ENCODE measurements around the gene LAX1.
"Not testable (repeated sequence)": the region's sequence is repeated elsewhere in the genome, so short reads cannot be mapped to it uniquely, and the experiment has no call there.

The LAX1 gene

DNA sequence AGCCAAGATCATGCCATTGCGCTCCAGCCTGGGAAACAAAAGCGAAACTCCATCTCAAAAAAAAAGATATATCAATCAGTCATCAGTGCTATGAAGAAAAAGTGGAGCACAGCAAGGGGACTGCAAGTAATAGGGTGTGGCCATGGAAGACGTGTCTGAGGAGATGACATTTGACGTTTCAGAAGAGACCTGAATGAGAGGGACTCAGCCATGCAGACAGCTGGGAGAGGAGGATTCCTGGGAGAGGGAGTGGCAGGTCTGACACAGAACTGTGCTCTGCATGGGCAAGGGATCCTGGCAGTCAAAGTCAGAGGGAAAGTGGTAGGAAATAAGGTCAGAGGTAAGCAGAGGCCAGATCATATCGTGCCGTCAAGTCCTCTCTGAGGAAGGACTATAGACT is 3.3 kb downstream of the LAX1 start:
- no peak for DNase-seq (ENCODE audit: low read depth, low spot score)

- no peak for DNase-seq (ENCODE audit: low read depth, low spot score)
Measured at GRCh38 chr1:203769505-203770343, 4.7 kb downstream of the LAX1 start.

- DNase-seq (ENCODE audit: low read depth, low spot score) = no peak
Measured at GRCh38 chr1:203771901-203772301, 6.9 kb downstream of the LAX1 start.

- DNase-seq (ENCODE audit: low read depth, low spot score) = no peak
Measured at GRCh38 chr1:203772836-203773235, 7.9 kb downstream of the LAX1 start.

DNA sequence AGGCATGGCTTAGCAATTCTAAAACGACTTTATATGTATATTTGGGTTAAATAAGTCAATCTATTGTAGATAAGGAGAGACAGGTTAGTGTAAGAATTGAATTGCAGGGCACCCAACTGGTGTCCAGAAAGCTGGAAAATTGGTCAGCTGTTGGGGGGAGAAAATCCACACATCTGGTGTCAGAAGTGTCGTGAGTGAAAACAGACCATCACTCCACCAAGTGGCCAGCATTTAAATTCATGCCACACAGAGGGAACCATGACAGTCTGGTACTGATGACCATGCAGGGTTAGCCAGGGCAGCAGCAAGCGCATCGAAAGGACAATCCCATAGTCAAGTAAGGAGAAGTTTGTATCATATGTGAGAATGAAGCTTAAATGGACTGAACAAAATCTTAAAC is 11.7 kb downstream of the LAX1 start:
- no peak for DNase-seq (ENCODE audit: low read depth, low spot score)

DNA sequence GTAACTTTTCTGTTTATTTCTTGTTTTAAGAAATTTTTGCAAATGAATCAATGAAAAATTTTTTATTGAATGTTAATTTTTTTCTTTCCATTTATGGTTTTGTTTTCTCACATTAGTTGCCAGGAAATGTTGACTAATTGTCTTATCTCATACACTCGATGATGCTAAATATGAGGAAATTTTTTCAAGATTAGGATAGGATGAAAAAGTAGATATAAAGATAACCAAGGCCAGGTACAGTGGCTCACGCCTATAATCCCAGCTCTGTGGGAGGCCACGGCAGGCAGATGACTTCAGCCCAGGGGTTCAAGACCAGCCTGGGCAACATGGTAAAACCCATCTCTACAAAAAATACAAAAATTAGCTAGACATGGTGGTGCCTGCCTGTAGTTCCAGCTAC is 12.6 kb downstream of the LAX1 start:
- DNase-seq (ENCODE audit: low read depth, low spot score) = no peak

DNA sequence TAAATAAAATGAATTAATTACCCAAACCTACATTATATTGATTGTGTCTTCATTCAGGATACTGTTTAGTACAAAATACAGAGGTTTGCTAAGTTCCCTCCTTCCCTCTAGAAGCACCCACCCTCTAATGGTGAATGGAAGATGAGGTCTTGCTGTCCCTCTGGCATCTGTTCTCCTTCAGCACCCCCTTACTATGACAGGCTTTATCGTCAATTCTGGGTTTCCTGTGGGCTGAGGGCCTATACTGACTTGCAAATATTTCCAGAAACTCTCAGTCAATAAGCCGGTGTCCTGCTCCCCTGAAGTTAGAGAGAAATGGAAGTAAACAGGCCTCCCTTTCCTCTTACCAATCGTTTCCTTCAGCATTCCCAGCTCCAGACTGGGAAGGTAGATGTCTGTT is 13.2 kb downstream of the LAX1 start:
- no peak for DNase-seq (ENCODE audit: low read depth, low spot score)

- no peak for DNase-seq (ENCODE audit: low read depth, low spot score)
Measured at GRCh38 chr1:203778789-203779188, 13.8 kb downstream of the LAX1 start.

DNA sequence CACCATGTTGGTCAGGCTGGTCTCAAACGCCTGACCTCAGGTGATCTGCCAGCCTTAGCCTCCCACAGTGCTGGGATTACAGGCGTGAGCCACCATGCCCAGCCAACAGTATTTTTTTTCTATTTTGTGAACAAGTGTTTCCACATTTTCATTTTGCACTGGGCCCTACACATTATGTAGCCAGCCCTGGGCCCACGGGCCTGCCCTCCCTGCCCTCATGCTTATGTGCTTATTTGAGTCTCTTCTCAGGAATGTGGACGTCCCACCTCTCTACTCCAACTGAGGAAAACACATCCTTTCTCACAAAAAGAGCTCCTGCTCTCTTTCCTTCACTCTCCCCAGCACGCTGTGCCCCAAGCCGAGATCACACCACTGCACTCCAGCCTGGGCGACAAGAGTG is 17.0 kb downstream of the LAX1 start:
- no peak for DNase-seq (ENCODE audit: low read depth, low spot score)

DNA sequence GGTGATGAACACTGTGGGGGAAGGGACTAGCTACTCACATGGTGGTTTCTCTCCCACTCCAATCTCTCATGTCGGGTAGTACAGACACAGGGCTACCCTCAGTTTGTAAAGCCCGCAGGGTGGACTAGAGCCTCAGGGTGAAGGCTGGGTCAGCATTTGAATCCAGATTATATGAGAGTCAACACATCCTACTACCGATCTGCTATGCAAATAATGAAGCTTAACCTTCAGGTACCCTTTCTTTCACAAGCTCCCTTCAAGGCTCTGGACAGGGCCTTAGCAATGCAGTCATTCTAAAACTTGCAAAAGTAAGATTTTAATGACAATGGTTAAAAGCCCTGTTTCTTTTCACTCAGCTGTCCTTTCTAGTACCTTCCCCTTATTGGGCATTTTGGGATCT is 25.0 kb downstream of the LAX1 start:
- DNase-seq (ENCODE audit: low read depth, low spot score) = no peak

DNA sequence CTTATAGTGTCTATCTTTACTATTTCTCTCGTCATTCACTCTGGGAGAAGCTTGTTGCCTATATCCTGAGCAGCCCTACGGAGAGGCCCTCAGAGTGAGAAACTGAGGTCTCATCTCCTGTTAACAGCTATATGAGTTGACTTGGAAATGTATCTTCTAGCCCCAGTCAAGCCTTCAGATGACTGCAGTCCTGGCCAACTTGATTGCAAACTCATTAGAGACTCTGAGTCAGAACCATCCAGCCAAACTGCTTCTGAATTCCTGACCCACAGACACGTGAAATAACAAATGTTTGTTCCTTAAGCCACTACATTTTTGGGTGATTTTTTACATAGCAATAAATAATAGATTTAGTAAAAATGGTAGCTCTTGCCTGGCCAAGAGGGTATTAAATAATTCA is 26.5 kb downstream of the LAX1 start:
- no peak for DNase-seq (ENCODE audit: low read depth, low spot score)

DNA sequence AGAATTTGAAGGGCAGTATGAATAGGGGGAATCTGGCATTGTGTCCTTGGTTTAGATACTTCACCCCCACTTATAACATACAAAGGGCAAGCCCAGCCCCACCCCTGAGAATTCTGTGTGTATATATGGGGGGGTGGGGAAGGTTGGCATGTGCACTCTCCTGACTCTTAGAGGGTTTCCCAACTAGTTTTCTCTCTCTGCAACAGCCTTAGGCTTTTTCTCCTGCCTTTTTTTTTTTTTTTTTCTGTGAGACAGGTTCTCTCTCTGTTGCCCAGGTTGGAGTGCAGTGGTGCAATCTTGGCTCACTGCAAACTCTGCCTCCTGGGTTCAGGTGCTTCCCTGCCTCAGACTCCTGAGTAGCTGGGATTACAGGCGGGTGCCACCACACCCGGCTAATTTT is 27.5 kb downstream of the LAX1 start:
- DNase-seq (ENCODE audit: low read depth, low spot score) = no peak

DNA sequence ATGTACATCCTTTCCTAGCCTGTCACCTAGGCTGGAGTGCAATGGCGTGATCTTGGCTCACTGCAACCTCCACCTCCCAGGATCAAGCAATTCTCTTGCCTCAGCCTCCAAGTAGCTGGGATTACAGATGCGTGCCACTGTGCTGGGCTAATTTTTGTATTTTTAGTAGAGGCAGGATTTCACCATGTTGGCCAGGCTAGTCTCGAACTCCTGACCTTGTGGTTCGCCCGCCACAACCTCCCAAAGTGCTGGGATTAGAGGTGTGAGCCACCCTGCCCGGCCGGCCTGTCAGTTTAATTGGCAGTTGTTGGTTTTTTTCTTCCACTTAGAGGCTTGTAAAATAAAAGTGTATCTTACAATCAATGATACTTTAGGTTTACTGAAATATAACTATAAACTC is 28.6 kb downstream of the LAX1 start:
- not testable (repeated sequence) for DNase-seq (ENCODE audit: low read depth, low spot score)

DNA sequence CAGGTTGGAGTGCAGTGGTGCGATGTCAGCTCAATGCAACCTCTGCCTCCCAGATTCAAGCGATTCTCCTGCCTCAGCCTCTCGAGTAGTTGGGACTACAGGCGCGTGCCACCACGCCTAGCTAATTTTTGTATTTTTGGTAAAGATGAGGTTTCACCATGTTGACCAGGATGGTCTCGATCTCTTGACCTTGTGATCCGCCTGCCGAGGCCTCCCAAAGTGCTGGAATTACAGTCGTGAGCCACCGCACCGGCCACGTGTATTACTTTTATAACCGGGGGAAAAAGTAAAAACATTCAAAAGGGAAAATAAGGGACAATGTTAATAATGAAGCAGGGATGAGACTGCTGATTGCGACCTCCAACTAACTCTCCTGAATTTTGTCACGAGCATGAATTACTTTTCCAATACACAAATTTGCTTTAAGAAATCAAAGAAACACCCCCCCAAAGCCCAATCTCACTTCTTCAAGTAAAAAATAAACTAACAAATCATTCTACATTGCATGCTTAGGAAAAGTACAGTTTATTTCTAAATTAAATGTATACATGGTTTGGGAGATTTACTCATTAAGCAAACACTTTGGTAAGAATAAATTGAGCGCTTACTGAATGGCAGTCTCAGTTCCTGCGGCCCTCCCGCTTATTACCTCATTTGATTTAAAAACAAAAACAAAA is 29.9 kb downstream of the LAX1 start:
- no peak for DNase-seq (ENCODE audit: low read depth, low spot score)

GRCh38 chr1:203795441-203796235 is 30.7 kb downstream of the LAX1 start, which contains the start of the genes ZBED6 and ZC3H11A:
Gene ZBED6 (plus strand): TSS chr1:203795623. CDS start chr1:203797523, 1,900 bp downstream.
Gene ZC3H11A (plus strand): TSS chr1:203795623. CDS start chr1:203817071, 21,448 bp downstream.
- DNase-seq (ENCODE audit: low read depth, low spot score) = peak; percentile 91

- DNase-seq (ENCODE audit: low read depth, low spot score) = peak; percentile 8
Measured at GRCh38 chr1:203796236-203796605, 31.2 kb downstream of the LAX1 start.

DNA sequence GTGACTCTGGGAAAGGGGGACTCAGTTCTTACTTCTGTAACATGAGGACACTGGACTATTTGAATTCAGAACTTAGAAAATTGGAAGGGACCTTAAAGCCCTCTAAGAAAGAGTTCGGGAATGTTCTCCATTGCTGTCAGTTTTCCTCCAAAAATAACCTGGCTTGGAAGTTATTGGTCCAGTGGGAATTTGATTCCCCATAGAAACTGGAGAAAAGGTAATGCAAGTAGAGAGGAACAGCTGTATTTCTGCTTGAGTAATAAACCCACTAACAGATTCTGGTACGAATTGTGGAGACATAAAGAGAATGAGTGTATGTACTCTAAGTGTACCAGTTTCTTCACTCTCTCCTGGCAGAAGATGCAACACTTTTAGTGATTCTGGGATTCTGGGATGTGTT is 32.2 kb downstream of the LAX1 start:
- DNase-seq (ENCODE audit: low read depth, low spot score) = no peak

GRCh38 chr1:203797948-203798655 is 33.1 kb downstream of the LAX1 start:
- DNase-seq (ENCODE audit: low read depth, low spot score) = no peak

DNA sequence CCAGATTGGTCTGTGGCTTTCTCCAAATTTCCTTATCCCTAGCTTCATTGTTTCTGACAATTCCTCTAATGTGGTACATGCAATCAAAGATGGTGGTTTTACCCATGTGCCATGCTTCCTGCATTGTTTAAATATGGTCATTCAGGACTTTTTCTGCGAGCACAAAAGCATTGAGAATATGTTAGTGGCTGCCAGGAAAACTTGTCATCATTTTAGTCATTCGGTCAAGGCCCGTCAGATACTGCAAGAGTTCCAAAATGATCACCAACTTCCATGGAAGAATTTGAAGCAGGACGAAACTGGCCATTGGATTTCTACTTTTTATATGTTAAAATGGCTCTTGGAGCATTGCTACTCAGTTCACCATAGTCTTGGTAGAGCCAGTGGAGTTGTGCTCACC is 34.2 kb downstream of the LAX1 start:
- no peak for DNase-seq (ENCODE audit: low read depth, low spot score)

GRCh38 chr1:203799971-203800370 is 35.0 kb downstream of the LAX1 start:
- DNase-seq (ENCODE audit: low read depth, low spot score) = no peak

DNA sequence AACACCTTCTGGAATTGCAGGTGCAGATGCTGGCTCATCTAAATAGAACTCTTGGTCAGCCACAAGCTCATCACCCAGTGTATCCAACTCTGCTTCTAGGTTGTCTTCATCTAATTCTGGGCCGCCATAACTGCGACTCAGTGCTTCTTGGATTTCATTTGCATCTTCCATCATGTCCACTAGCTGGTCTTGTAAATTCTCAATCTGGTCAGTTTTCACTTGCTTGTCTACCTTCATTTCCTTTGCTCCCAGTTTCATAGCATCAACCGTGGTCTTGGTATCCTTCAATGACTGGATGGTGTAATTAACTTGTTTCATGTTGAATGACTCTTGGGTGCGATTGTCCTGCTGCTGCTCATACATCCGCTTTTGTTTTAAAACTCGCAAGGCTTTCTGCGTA is 40.7 kb downstream of the LAX1 start:
- DNase-seq (ENCODE audit: low read depth, low spot score) = no peak

- DNase-seq (ENCODE audit: low read depth, low spot score) = no peak
Measured at GRCh38 chr1:203807196-203807595, 42.2 kb downstream of the LAX1 start.
